WTC11 (cell line): Measurements from ENCODE around the gene MYBL2.

ENCODE experiments used
- AFF4 ChIP-seq: sonication (generic); formaldehyde crosslinking; IDR thresholded peaks from 2 replicates; pipeline ENCODE4 v1.8.1; 2023; ENCODE audit warnings: mild to moderate bottlenecking, missing genetic modification reagents, borderline replicate concordance
- CTCF ChIP-seq: fragments of 200-600 bp; IDR thresholded peaks from 2 replicates; pipeline ENCODE4 v1.8.0; 2022; ENCODE audit warnings: antibody characterized with exemption
- SMAD4 ChIP-seq: sonication (generic); formaldehyde crosslinking; IDR thresholded peaks from 2 replicates; pipeline ENCODE4 v1.8.0; 2022; ENCODE audit warnings: mild to moderate bottlenecking, missing genetic modification reagents
- SP1 ChIP-seq: sonication (generic); formaldehyde crosslinking; conservative IDR thresholded peaks from 2 replicates; pipeline ENCODE4 v1.8.1; 2022; ENCODE audit warnings: missing genetic modification reagents
- USF2 ChIP-seq: sonication (generic); formaldehyde crosslinking; IDR thresholded peaks from 2 replicates; pipeline ENCODE4 v1.8.1; 2023; ENCODE audit warnings: mild to moderate bottlenecking, missing genetic modification reagents, moderate library complexity

GRCh38 chr20:43724383-43724782, 57.5 kb downstream of the MYBL2 start:
- TF ChIP-seq AFF4 (CRISPR knock-in tag) (no peak), SMAD4 (CRISPR knock-in tag) (no peak), SP1 (CRISPR knock-in tag) (no peak), CTCF (no peak), USF2 (CRISPR knock-in tag) (no peak)
